CD4-positive, alpha-beta memory T cell (primary cell): ENCODE data around the gene EMC8. TPM values are rescaled to one million over a fixed set of nuclear protein-coding genes. Genes with fewer than 3 reads are reported as not detected.

Experiments
- CTCF ChIA-PET: fragments of 350-600 bp; sonication (Branson Sonifier 250); formaldehyde crosslinking; loops from one replicate; lab custom pipeline; 2021; ENCODE audit warnings: inconsistent platforms; ENCODE audit not compliant: partially characterized antibody; lab: Charles Lee
- POLR2A ChIA-PET: fragments of 350-600 bp; sonication (Branson Sonifier 250); formaldehyde crosslinking; loops from one replicate; lab custom pipeline; 2021; ENCODE audit not compliant: partially characterized antibody; lab: Charles Lee
- DNase-seq, 5 donors: peaks; one replicate each; pipeline versions ENCODE4 v3.0.0 to v3.0.0-alpha.2; 2020 to 2022; ENCODE audit warnings: mixed read lengths in 1 of 5
- H3K27ac ChIP-seq: one replicate; pipeline ENCODE4 v1.7.0; 2013; ENCODE audit warnings: low read depth, low read length
- H3K27me3 ChIP-seq: 2 replicates; pipeline ENCODE4 v1.7.0; 2013; ENCODE audit warnings: mild to moderate bottlenecking, low read length, moderate library complexity; ENCODE audit not compliant: insufficient read depth
- H3K36me3 ChIP-seq: 2 replicates; pipeline ENCODE4 v1.7.0; 2013; ENCODE audit warnings: mild to moderate bottlenecking, low read length, moderate library complexity; ENCODE audit not compliant: insufficient read depth
- H3K4me1 ChIP-seq: 2 replicates; pipeline ENCODE4 v1.7.0; 2013; ENCODE audit warnings: mild to moderate bottlenecking, low read length, moderate library complexity; ENCODE audit not compliant: insufficient read depth
- H3K4me3 ChIP-seq, 2 donors: one replicate each; pipeline ENCODE4 v1.7.0; 2013; ENCODE audit warnings: low read length in 2 of 2, mild to moderate bottlenecking in 1 of 2
- H3K9me3 ChIP-seq, 2 donors: one replicate each; pipeline ENCODE4 v1.7.0; 2013; ENCODE audit warnings: low read length in 2 of 2, control low read depth in 1 of 2; ENCODE audit not compliant: control insufficient read depth in 1 of 2
- H3K27ac Mint-ChIP-seq, 7 donors: one replicate each; pipeline ENCODE4 v1.8.0; 2020 to 2021; ENCODE audit warnings: mixed read lengths in 7 of 7, mild to moderate bottlenecking in 6 of 7, inconsistent platforms in 3 of 7, moderate library complexity in 3 of 7
- H3K27me3 Mint-ChIP-seq, 2 donors: one replicate each; pipeline ENCODE4 v1.8.0; 2020 to 2021; ENCODE audit warnings: mixed read lengths in 2 of 2
- H3K36me3 Mint-ChIP-seq, 2 donors: one replicate each; pipeline ENCODE4 v1.8.0; 2020 to 2021; ENCODE audit warnings: mixed read lengths in 2 of 2, inconsistent platforms in 1 of 2, mild to moderate bottlenecking in 1 of 2
- H3K4me1 Mint-ChIP-seq, 4 donors: one replicate each; pipeline ENCODE4 v1.8.0; 2020 to 2021; ENCODE audit warnings: mixed read lengths in 4 of 4, mild to moderate bottlenecking in 1 of 4
- H3K4me3 Mint-ChIP-seq, 8 donors: one replicate each; pipeline ENCODE4 v1.8.0; 2020 to 2021; ENCODE audit warnings: mixed read lengths in 8 of 8, mild to moderate bottlenecking in 7 of 8, moderate library complexity in 6 of 8, inconsistent platforms in 3 of 8
- H3K9me3 Mint-ChIP-seq, 8 donors: one replicate each; pipeline ENCODE4 v1.8.0; 2020 to 2021; ENCODE audit warnings: mixed read lengths in 8 of 8, mild to moderate bottlenecking in 5 of 8, inconsistent platforms in 3 of 8, moderate library complexity in 1 of 8
- intact Hi-C: fragments of 100-400 bp; cut with micrococcal nuclease; formaldehyde crosslinking; loops from one replicate; pipeline ENCODE4 v1.15.1; 2023
- microRNA-seq: library from miRNA; unstranded; fragments of <30 nt; microRNA quantifications from one replicate; pipeline ENCODE4 v1.2.0, GENCODE V29; 2021; ENCODE audit warnings: borderline replicate concordance, borderline number of aligned reads, borderline microRNAs expressed, mixed read lengths
- polyA plus RNA-seq, 2 donors: library from polyadenylated mRNA; unstranded; fragments of 300-500 nt; fragmentation: Illumina TruSeq; gene quantifications; one replicate each; pipeline ENCODE4 v1.2.3, GENCODE V29; 2021
- total RNA-seq, 2 experiments: library from RNA; stranded (reverse); gene quantifications; one replicate each; pipeline ENCODE4 v1.2.3, GENCODE V29; 2021

The EMC8 gene
- total and polyA plus RNA-seq, 4 experiments from 2014 or later = 22.1 to 22.8 (median 22.7) TPM

DNA sequence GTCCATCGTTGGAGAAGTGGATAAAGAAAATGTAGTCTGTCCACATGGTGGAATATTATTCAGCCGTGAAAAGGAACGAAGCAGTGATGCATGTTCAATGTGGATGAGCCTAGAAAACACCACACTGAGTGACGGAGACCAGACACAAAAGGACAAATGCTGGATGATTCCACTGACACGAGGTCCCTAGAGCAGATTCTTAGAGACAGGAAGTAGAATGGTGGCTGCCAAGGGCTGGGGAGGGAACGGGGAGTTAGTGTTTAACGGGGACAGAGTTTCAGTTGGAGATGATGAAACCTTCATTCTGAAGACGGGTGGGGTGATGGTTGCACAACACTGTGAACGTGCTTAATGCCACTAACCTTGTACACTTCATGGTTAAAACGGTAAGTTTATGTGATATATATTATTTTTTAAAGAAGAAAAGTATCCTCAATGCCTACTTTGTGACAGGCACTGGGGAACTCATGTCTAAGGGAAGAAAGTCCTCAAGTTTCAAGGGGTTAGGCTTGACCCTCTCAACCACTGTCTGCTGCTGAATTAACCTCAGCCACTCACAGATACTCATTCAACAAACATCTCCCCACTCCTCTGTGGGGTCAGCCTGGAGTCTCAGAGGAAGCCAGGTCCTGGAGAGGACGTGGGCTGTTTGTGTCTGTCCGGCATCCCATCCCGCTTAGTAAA is 66.0 kb downstream of the EMC8 start:
- H3K27ac ChIP-seq = no peak overlapping the region
- no peak overlapping the region for H3K4me3 ChIP-seq
- H3K36me3 ChIP-seq = no peaks in the 10 kb centered on the region
- Mint-ChIP-seq H3K4me1 (peaks cover 12 to 34% (median 19%) of the 10 kb centered on the region in 4 donors), H3K36me3 (no peaks in the 10 kb centered on the region), H3K4me3 (peak overlapping the region in 3 of 8 donors; percentile 6 to 45 (median 31)), H3K27ac (peak overlapping the region in 5 of 7 donors; percentile 27 to 71 (median 67)), H3K9me3 (no peaks in the 10 kb centered on the region), H3K27me3 (no peaks in the 10 kb centered on the region)
- intact Hi-C loops = no loop called here
- CTCF ChIA-PET = interaction anchor here (0.6 kb wide), 1 partner anchor 11 kb away, joined by 4 read pairs; no protein-coding TSS in a partner anchor
- H3K27me3 ChIP-seq = no peaks in the 10 kb centered on the region
- DNase-seq = no peak
- no peaks in the 10 kb centered on the region for H3K9me3 ChIP-seq
- H3K4me1 ChIP-seq = peaks cover 30% of the 10 kb centered on the region
- POLR2A ChIA-PET = no interaction called here

DNA sequence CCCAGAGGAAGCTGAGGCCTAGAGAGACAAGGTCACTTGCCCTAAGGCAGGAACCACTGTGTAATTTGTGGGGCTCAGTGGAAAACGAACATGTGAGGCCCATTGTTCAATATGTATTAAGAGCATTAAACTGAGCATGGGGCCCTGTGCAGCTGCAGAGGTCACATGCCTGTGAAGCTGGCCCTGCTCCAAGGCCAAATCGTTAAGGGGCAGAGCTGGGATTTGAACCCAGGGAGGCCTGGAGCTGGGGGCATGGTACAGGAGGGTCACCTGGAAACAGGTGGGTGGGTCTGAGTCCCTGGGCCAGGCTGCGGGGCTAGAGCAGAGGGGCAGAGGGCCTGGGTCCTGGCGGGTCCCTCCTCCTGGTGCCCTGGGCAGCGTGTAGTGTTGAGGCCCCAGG is 68.2 kb downstream of the EMC8 start:
- CTCF ChIA-PET = interaction anchor here (0.7 to 0.8 kb wide), 2 partner anchors 14 to 29 kb away, joined by 3 read pairs; no protein-coding TSS in a partner anchor
- intact Hi-C loops = no loop called here
- Histone ChIP-seq H3K27ac (no peak overlapping the region), H3K27me3 (no peaks in the 10 kb centered on the region), H3K4me3 (no peak overlapping the region), H3K9me3 (no peaks in the 10 kb centered on the region), H3K36me3 (no peaks in the 10 kb centered on the region), H3K4me1 (peaks cover 28% of the 10 kb centered on the region)
- Mint-ChIP-seq H3K4me1 (peaks cover 12 to 32% (median 18%) of the 10 kb centered on the region in 4 donors), H3K36me3 (peaks cover under 1 to 5% of the 10 kb centered on the region in 2 donors), H3K9me3 (no peaks in the 10 kb centered on the region), H3K4me3 (no peak overlapping the region), H3K27me3 (no peaks in the 10 kb centered on the region), H3K27ac (peak overlapping the region in 3 of 7 donors; percentile 3 to 85 (median 57))
- POLR2A ChIA-PET = interaction anchor here (1.7 kb wide), 1 partner anchor 14 kb away, joined by 3 read pairs; no protein-coding TSS in a partner anchor
- no peak for DNase-seq

DNA sequence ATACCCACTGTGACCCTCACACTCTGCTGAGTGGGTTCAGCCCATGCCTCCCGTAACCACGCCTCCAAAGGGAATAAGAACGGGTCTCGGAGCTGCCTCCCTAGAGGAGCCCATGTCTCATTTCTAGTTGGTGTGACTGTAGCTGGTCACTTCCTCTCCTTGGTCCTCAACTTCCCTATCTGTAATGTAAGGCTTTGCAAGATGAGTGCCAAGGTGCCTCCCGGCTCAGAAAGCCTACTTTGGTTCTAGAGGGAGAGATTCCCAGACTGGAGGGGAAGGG is 69.2 kb downstream of the EMC8 start:
- ChIA-PET POLR2A (interaction anchor here (1.7 kb wide), 1 partner anchor 13 kb away, joined by 3 read pairs; no protein-coding TSS in a partner anchor), CTCF (no interaction called here)
- H3K9me3 ChIP-seq = no peaks in the 10 kb centered on the region
- H3K36me3 ChIP-seq = no peaks in the 10 kb centered on the region
- no peak overlapping the region for H3K27ac ChIP-seq
- Mint-ChIP-seq H3K27ac (peak overlapping the region in 1 of 7 donors; percentile 68), H3K4me3 (no peak overlapping the region), H3K36me3 (peaks cover 3 to 12% of the 10 kb centered on the region in 2 donors), H3K4me1 (peaks cover 6 to 21% (median 12%) of the 10 kb centered on the region in 4 donors), H3K9me3 (no peaks in the 10 kb centered on the region), H3K27me3 (no peaks in the 10 kb centered on the region)
- H3K4me3 ChIP-seq = no peak overlapping the region
- peaks cover 17% of the 10 kb centered on the region for H3K4me1 ChIP-seq
- intact Hi-C loops = no loop called here
- H3K27me3 ChIP-seq = no peaks in the 10 kb centered on the region
- DNase-seq = no peak

DNA sequence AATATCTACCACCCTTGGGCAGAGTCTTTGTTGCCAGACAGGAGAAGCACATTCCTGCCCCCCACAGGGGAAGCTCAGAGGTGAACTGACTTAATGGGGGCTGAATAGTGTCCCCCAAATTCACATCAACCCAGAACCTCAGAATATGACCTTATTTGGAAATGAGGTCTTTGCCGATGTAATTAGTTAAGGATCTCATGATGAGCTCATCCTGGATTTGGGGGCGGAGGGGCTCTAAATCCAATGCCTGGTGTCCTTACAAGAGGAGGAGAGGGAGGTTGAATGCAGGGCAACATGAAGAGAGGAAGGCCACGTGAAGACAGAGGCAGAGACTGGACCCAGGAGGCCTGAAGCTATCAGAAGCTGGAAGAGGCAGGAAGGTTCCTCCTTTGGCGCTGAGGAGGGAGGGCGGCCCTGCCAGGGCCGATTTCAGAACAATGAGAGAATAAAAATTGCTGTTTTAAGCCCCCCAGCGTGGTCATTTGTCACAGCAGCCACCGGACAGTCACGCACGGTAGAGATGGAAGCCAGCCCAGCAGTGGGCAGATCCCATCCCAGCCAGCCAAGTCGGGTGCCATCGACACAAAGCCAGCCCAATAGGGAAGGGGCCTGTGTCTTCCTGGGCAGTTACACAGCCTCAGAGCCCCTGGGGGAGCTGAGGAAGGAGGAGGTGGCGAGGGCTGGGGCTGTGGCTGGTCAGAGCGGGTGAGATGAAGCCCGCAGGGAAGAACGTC is 69.7 kb downstream of the EMC8 start:
- DNase-seq = no peak
- Histone ChIP-seq H3K27me3 (no peaks in the 10 kb centered on the region), H3K4me1 (peaks cover 12% of the 10 kb centered on the region), H3K27ac (no peak overlapping the region), H3K36me3 (no peaks in the 10 kb centered on the region), H3K9me3 (no peaks in the 10 kb centered on the region), H3K4me3 (no peak overlapping the region)
- ChIA-PET POLR2A (interaction anchor here (1.7 kb wide), 1 partner anchor 13 kb away, joined by 3 read pairs; no protein-coding TSS in a partner anchor), CTCF (no interaction called here)
- H3K4me1 Mint-ChIP-seq = peaks cover 6 to 16% (median 10%) of the 10 kb centered on the region in 4 donors
- peaks cover 3 to 12% of the 10 kb centered on the region in 2 donors for H3K36me3 Mint-ChIP-seq
- H3K27ac Mint-ChIP-seq = no peak overlapping the region
- H3K4me3 Mint-ChIP-seq = no peak overlapping the region
- H3K27me3 Mint-ChIP-seq = no peaks in the 10 kb centered on the region
- intact Hi-C loops = no loop called here
- H3K9me3 Mint-ChIP-seq = no peaks in the 10 kb centered on the region

DNA sequence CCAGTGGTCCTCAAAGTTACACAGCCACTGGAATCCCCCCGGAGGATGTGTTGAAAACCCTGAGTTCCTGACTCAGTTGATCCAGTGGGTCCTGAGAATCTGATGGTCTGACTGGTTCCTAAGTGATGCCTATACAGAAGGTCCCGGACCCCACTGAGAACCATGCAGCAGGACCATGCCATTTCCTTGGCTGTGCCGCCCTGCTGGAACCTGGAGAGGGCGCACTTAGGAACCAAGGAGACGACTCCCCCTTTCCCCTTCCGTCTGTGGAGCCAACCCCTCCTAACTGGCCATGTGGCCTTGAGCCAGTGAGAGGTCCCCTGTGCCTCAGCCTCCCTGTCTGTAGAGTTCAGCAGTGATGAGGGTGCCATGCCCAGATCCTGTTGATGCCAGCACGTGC is 70.5 kb downstream of the EMC8 start:
- no peaks in the 10 kb centered on the region for H3K9me3 ChIP-seq
- Mint-ChIP-seq H3K27me3 (no peaks in the 10 kb centered on the region), H3K36me3 (peaks cover 3 to 12% of the 10 kb centered on the region in 2 donors), H3K9me3 (no peaks in the 10 kb centered on the region), H3K4me1 (peaks cover 3 to 14% (median 7%) of the 10 kb centered on the region in 4 donors), H3K4me3 (no peak overlapping the region), H3K27ac (no peak overlapping the region)
- DNase-seq = no peak
- POLR2A ChIA-PET = no interaction called here
- H3K36me3 ChIP-seq = no peaks in the 10 kb centered on the region
- no peak overlapping the region for H3K4me3 ChIP-seq
- CTCF ChIA-PET = interaction anchor here (1.3 kb wide), 1 partner anchor 12 kb away, joined by 3 read pairs; no protein-coding TSS in a partner anchor
- intact Hi-C loops = no loop called here
- no peak overlapping the region for H3K27ac ChIP-seq
- no peaks in the 10 kb centered on the region for H3K27me3 ChIP-seq
- H3K4me1 ChIP-seq = peaks cover 5% of the 10 kb centered on the region

Small RNAs within 50 kb of the gene (microRNA-seq; reads per million reads assigned to microRNA genes)
- gene MIR1910 = not detected

Other genes with a start within 250 kb of the EMC8 start
- gene GSE1, start 186.2 kb downstream of the EMC8 start, total RNA-seq = 10 to 100 TPM; 24.1 to 25.0 TPM
- 1 to 10 TPM in 1 of 2 donors, under 1 TPM in 1; 0.23 to 2.1 TPM for gene GSE1, start 186.2 kb downstream of the EMC8 start, polyA plus RNA-seq
- 1 to 10 TPM; 1.2 to 1.4 TPM for gene GINS2, start 110.6 kb downstream of the EMC8 start, total RNA-seq
- gene GINS2, start 110.6 kb downstream of the EMC8 start, polyA plus RNA-seq = 1 to 10 TPM in 1 of 2 donors, under 1 TPM in 1; 0.55 to 1.3 TPM
- 10 to 100 TPM; 11.7 to 13.6 TPM for gene C16orf74, start 48.4 kb downstream of the EMC8 start, total RNA-seq
- gene C16orf74, start 48.4 kb downstream of the EMC8 start, polyA plus RNA-seq = 10 to 100 TPM; 15.0 to 16.5 TPM
- 100 to 1,000 TPM; 490 to 521 TPM for gene COX4I1, start 151 bp upstream of the EMC8 start, total RNA-seq
- 1,000 to 10,000 TPM in 1 of 2 donors, 100 to 1,000 TPM in 1; 904 to 1,127 TPM for gene COX4I1, start 151 bp upstream of the EMC8 start, polyA plus RNA-seq
- 1 to 10 TPM; 1.4 to 1.5 TPM for gene IRF8, start 99.6 kb upstream of the EMC8 start, total RNA-seq
- 1 to 10 TPM in 1 of 2 donors, under 1 TPM in 1; 0.48 to 4.0 TPM for gene IRF8, start 99.6 kb upstream of the EMC8 start, polyA plus RNA-seq